Astrocyte of the cerebellum (primary cell): ENCODE measurements around the gene CAPN5.

Experiments
- DNase-seq: peaks from one replicate; pipeline ENCODE4 v3.0.0-alpha.2; 2011; ENCODE audit warnings: low read depth
- H3K4me3 ChIP-seq: 2 replicates; pipeline ENCODE4 v1.5.1; 2011; ENCODE audit warnings: mild to moderate bottlenecking, low read depth, low read length, moderate library complexity
- CTCF ChIP-seq: IDR thresholded peaks from 2 replicates; pipeline ENCODE4 v1.5.1; 2012; ENCODE audit warnings: low read length, low read depth, moderate library complexity, mild to moderate bottlenecking; ENCODE audit errors: missing control alignments
- in situ Hi-C: cut with HindIII; loops from 2 replicates; pipeline ENCODE4 v1.10.0; 2017; ENCODE audit warnings: low sequenced_read_pairs

Gene CAPN5

GRCh38 chr11:77027275-77027674 lies 39.5 kb upstream of the CAPN5 start:
- TF ChIP-seq CTCF, result no peak
- H3K4me3 ChIP-seq, result no peak overlapping the region
- in situ Hi-C loops, result no loop called here
- DNase-seq, result peak; percentile 19

- DNase-seq, result no peak
- in situ Hi-C loops, result no loop called here
- no peak for TF ChIP-seq CTCF
- no peak overlapping the region for H3K4me3 ChIP-seq
Observed at GRCh38 chr11:77029829-77030228, 36.9 kb upstream of the CAPN5 start.

- no peak for DNase-seq
- in situ Hi-C loops, result no loop called here
- no peak for TF ChIP-seq CTCF
- no peak overlapping the region for H3K4me3 ChIP-seq
Observed at GRCh38 chr11:77030834-77031414, 35.8 kb upstream of the CAPN5 start.

- in situ Hi-C loops, result no loop called here
- no peak overlapping the region for H3K4me3 ChIP-seq
- TF ChIP-seq CTCF, result no peak
- no peak for DNase-seq
Observed at GRCh38 chr11:77031599-77031998, 35.2 kb upstream of the CAPN5 start.

GRCh38 chr11:77035039-77035438 lies 31.7 kb upstream of the CAPN5 start:
- TF ChIP-seq CTCF, result no peak
- H3K4me3 ChIP-seq, result no peak overlapping the region
- in situ Hi-C loops, result no loop called here
- DNase-seq, result no peak

- no peak for DNase-seq
- TF ChIP-seq CTCF, result no peak
- H3K4me3 ChIP-seq, result no peak overlapping the region
- in situ Hi-C loops, result no loop called here
Observed at GRCh38 chr11:77035580-77035979, 31.2 kb upstream of the CAPN5 start.
